Keratinocyte (primary cell): ENCODE results near the gene DENND1A. TPM values are rescaled to one million over a fixed set of nuclear protein-coding genes. Genes with fewer than 3 reads are reported as not detected.

Experiments used
- DNase-seq: peaks from one replicate; pipeline ENCODE4 v3.0.0-alpha.2; 2011; ENCODE audit warnings: low read depth, missing footprints, low spot score
- FAIRE-seq: peaks from 2 replicates; lab custom pipeline; 2011; peaks lifted over from hg19 to GRCh38; lab: Jason Lieb, UNC
- H2AFZ ChIP-seq: 2 replicates; pipeline ENCODE4 v1.6.0; 2012; ENCODE audit warnings: low read length, control low read depth, inconsistent platforms; ENCODE audit not compliant: control insufficient read depth
- H3K27ac ChIP-seq: 2 replicates; pipeline ENCODE4 v1.5.1; 2011; ENCODE audit warnings: low read length; ENCODE audit not compliant: control insufficient read depth, insufficient read depth
- H3K27me3 ChIP-seq: 3 replicates; pipeline ENCODE4 v1.6.0; 2011; ENCODE audit warnings: low read length; ENCODE audit not compliant: control insufficient read depth, insufficient read depth; ENCODE audit errors: extremely low read depth
- H3K36me3 ChIP-seq, 2 experiments: 2 replicates in 1 of 2; 3 replicates in 1 of 2; pipeline ENCODE4 v1.5.1; 2011; ENCODE audit warnings: low read length in 2 of 2, mild to moderate bottlenecking in 1 of 2; ENCODE audit not compliant: control insufficient read depth in 2 of 2, insufficient read depth in 2 of 2; ENCODE audit errors: extremely low read depth in 1 of 2
- H3K4me1 ChIP-seq: 3 replicates; pipeline ENCODE4 v1.5.1; 2011; ENCODE audit warnings: low read length; ENCODE audit not compliant: control insufficient read depth, insufficient read depth; ENCODE audit errors: extremely low read depth
- H3K4me2 ChIP-seq: 3 replicates; pipeline ENCODE4 v1.6.0; 2011; ENCODE audit warnings: low read depth, low read length; ENCODE audit not compliant: control insufficient read depth, insufficient read depth; ENCODE audit errors: extremely low read depth
- H3K4me3 ChIP-seq, 3 experiments: fragments of 200-600 bp in 1 of 3; sonication (generic) in 1 of 3; 2 replicates in 2 of 3; 3 replicates in 1 of 3; pipeline ENCODE4 v1.5.1; 2011 to 2016; ENCODE audit warnings: low read length in 3 of 3, mild to moderate bottlenecking in 3 of 3, control low read depth in 2 of 3, inconsistent platforms in 1 of 3, low read depth in 1 of 3, mixed read lengths in 1 of 3, mixed run types in 1 of 3, moderate library complexity in 1 of 3; ENCODE audit not compliant: control insufficient read depth in 2 of 3, insufficient read depth in 2 of 3; ENCODE audit errors: extremely low read depth in 1 of 3
- H3K79me2 ChIP-seq: 2 replicates; pipeline ENCODE4 v1.6.0; 2012; ENCODE audit warnings: low read length; ENCODE audit not compliant: control insufficient read depth, insufficient read depth
- H3K9ac ChIP-seq: 3 replicates; pipeline ENCODE4 v1.6.0; 2011; ENCODE audit warnings: low read length; ENCODE audit not compliant: control insufficient read depth, insufficient read depth; ENCODE audit errors: extremely low read depth
- H3K9me1 ChIP-seq: 3 replicates; pipeline ENCODE4 v1.6.0; 2011; ENCODE audit warnings: low read length; ENCODE audit not compliant: control insufficient read depth, insufficient read depth; ENCODE audit errors: extremely low read depth
- H3K9me3 ChIP-seq: 2 replicates; pipeline ENCODE4 v1.5.1; 2012; ENCODE audit warnings: low read depth, low read length; ENCODE audit not compliant: control insufficient read depth
- H4K20me1 ChIP-seq: 3 replicates; pipeline ENCODE4 v1.6.0; 2011; ENCODE audit warnings: low read length; ENCODE audit not compliant: control insufficient read depth, insufficient read depth; ENCODE audit errors: extremely low read depth
- EZH2 ChIP-seq: IDR thresholded peaks from one replicate; pipeline ENCODE4 v1.6.1; 2012; ENCODE audit warnings: inconsistent platforms, mild to moderate bottlenecking, low read length, moderate library complexity
- dilution Hi-C: fragments of 300-500 bp; cut with MboI; formaldehyde crosslinking; loops from one replicate; pipeline ENCODE4 v1.7.0; 2020; ENCODE audit warnings: low sequenced_read_pairs; ENCODE audit not compliant: extremely low pct_ligation_motif_present
- polyA plus RNA-seq, 5 experiments: library from polyadenylated mRNA; depleted of rRNA in 3 of 5; stranded (reverse) in 3 of 5; stranded (forward) in 1 of 5; unstranded in 1 of 5; fragments of >200 nt; gene quantifications; 1 replicate in 1 of 5; 2 replicates in 3 of 5; 3 replicates in 1 of 5; pipeline versions ENCODE4 v1.2.1 to v1.2.3, GENCODE V29; 2011 to 2012; ENCODE audit warnings: missing spikeins in 2 of 5, low read depth in 1 of 5, low replicate concordance in 1 of 5
- TF ChIP-seq, protein P1 (sequence below), 3 experiments: IDR thresholded peaks in 1 of 3; conservative IDR thresholded peaks in 1 of 3; optimal IDR thresholded peaks in 1 of 3; 2 replicates in 2 of 3; 3 replicates in 1 of 3; pipeline versions ENCODE3 to v1.5.1; 2011; ENCODE audit warnings: low read length in 3 of 3, mild to moderate bottlenecking in 3 of 3, moderate library complexity in 2 of 3, control low read depth in 1 of 3, inconsistent platforms in 1 of 3; ENCODE audit not compliant: insufficient read depth in 2 of 3; ENCODE audit errors: extremely low read depth in 1 of 3

Gene DENND1A
- polyA plus RNA-seq, 1 donor (not counting 4 experiments of a cell fraction or from before 2014, with no cell fraction given): 13.0 TPM

DNA sequence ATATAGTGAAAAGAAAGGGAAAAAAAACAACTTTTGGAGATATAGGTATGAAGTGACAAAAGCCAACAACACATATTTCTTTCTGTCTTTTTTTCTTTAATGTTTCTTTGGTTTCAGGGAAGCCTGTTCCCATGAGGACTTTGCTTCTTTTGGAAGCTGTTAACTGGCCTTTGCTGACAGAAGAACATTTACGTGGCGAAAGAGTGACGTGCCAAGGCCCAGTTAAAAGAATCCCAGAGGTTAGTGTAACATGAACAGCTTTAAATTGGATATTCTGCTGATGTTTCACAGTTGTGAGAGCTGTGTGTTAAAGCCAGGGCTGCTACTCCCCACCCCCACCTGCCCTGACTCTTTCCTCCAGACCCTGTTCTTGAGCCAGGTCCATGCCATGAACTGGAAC, 298.1 kb downstream of the DENND1A start:
- no peak for DNase-seq
- no peak for FAIRE-seq
- no peak overlapping the region for H2AFZ ChIP-seq

DNA sequence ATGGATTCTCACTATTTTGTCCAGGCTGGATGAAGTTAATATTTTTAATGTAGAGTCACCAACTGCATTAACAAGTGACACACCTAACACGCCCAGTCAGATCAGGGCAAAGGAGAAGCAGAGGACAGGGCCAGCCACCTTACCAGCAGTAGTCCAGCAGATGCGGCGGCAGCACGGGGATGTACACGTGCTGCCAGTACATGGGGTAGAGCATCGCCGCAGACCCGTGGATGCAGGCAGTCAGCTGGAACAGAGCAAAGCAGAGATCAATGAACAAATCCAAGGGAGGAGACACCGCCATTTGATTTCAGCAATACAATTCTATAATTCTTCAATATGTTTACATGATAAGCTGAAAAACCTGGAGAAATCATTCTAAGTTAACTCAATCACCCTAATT, 299.7 kb downstream of the DENND1A start:
- no peaks in the 10 kb centered on the region for H3K9me1 ChIP-seq
- FAIRE-seq: no peak

More for the DNA sequence above, 298.1 kb downstream of the DENND1A start:
- dilution Hi-C loops: no loop called here
- no peaks in the 10 kb centered on the region for H3K9me1 ChIP-seq
- H4K20me1 ChIP-seq: no peaks in the 10 kb centered on the region
- H3K4me2 ChIP-seq: no peak overlapping the region
- H3K4me1 ChIP-seq: no peaks in the 10 kb centered on the region
- H3K36me3 ChIP-seq: peaks cover 0 to 2% of the 10 kb centered on the region in 2 experiments
- no peak overlapping the region for H3K27ac ChIP-seq
- no peak for TF ChIP-seq EZH2
- TF ChIP-seq, protein P1, sequence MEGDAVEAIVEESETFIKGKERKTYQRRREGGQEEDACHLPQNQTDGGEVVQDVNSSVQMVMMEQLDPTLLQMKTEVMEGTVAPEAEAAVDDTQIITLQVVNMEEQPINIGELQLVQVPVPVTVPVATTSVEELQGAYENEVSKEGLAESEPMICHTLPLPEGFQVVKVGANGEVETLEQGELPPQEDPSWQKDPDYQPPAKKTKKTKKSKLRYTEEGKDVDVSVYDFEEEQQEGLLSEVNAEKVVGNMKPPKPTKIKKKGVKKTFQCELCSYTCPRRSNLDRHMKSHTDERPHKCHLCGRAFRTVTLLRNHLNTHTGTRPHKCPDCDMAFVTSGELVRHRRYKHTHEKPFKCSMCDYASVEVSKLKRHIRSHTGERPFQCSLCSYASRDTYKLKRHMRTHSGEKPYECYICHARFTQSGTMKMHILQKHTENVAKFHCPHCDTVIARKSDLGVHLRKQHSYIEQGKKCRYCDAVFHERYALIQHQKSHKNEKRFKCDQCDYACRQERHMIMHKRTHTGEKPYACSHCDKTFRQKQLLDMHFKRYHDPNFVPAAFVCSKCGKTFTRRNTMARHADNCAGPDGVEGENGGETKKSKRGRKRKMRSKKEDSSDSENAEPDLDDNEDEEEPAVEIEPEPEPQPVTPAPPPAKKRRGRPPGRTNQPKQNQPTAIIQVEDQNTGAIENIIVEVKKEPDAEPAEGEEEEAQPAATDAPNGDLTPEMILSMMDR (optimal IDR thresholded peaks at IDR 0.05 in 1 of 3, IDR thresholded peaks at IDR 0.05 in 1 of 3, conservative IDR thresholded peaks at IDR 0.05 in 1 of 3; ENCODE audit: extremely low read depth in 1 of 3, insufficient read depth in 2 of 3, low read length in 3 of 3): no peak
- no peak overlapping the region for H3K4me3 ChIP-seq
- no peaks in the 10 kb centered on the region for H3K79me2 ChIP-seq
- no peak overlapping the region for H3K9ac ChIP-seq
- no peaks in the 10 kb centered on the region for H3K27me3 ChIP-seq
- no peaks in the 10 kb centered on the region for H3K9me3 ChIP-seq

More for the DNA sequence above, 299.7 kb downstream of the DENND1A start:
- Histone ChIP-seq H3K9me3 (no peaks in the 10 kb centered on the region), H3K27me3 (no peaks in the 10 kb centered on the region), H3K4me2 (no peak overlapping the region), H3K4me1 (no peaks in the 10 kb centered on the region), H3K9ac (no peak overlapping the region), H2AFZ (no peak overlapping the region), H3K27ac (no peak overlapping the region), H4K20me1 (no peaks in the 10 kb centered on the region), H3K4me3 (no peak overlapping the region), H3K36me3 (peaks cover 0 to 2% of the 10 kb centered on the region in 2 experiments), H3K79me2 (no peaks in the 10 kb centered on the region)
- no peak for DNase-seq
- dilution Hi-C loops: no loop called here
- TF ChIP-seq, protein P1 (optimal IDR thresholded peaks at IDR 0.05 in 1 of 3, IDR thresholded peaks at IDR 0.05 in 1 of 3, conservative IDR thresholded peaks at IDR 0.05 in 1 of 3; ENCODE audit: extremely low read depth in 1 of 3, insufficient read depth in 2 of 3, low read length in 3 of 3): no peak
- no peak for TF ChIP-seq EZH2
